Esophagus muscularis mucosa (tissue), 3 donors: Measurements from ENCODE around the gene GFPT2.

Experiments used
- EP300 ChIP-seq: sonication (generic); formaldehyde crosslinking; IDR thresholded peaks from one replicate; pipeline ENCODE4 v1.6.1; 2017; ENCODE audit warnings: antibody characterized with exemption
- TF ChIP-seq, protein P1 (sequence below), 3 experiments: fragments of 200-600 bp in 2 of 3; fragments of 450-650 bp in 1 of 3; sonication (generic) in 2 of 3; IDR thresholded peaks; one replicate each; pipeline ENCODE4 v1.5.1; 2017 to 2019; ENCODE audit warnings: antibody characterized with exemption in 3 of 3, mild to moderate bottlenecking in 2 of 3, moderate library complexity in 1 of 3

GRCh38 chr5:180370861-180371641, 17.9 kb upstream of the GFPT2 start:
- TF ChIP-seq, protein P1, sequence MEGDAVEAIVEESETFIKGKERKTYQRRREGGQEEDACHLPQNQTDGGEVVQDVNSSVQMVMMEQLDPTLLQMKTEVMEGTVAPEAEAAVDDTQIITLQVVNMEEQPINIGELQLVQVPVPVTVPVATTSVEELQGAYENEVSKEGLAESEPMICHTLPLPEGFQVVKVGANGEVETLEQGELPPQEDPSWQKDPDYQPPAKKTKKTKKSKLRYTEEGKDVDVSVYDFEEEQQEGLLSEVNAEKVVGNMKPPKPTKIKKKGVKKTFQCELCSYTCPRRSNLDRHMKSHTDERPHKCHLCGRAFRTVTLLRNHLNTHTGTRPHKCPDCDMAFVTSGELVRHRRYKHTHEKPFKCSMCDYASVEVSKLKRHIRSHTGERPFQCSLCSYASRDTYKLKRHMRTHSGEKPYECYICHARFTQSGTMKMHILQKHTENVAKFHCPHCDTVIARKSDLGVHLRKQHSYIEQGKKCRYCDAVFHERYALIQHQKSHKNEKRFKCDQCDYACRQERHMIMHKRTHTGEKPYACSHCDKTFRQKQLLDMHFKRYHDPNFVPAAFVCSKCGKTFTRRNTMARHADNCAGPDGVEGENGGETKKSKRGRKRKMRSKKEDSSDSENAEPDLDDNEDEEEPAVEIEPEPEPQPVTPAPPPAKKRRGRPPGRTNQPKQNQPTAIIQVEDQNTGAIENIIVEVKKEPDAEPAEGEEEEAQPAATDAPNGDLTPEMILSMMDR (IDR thresholded peaks at IDR 0.05), result no peak
- TF ChIP-seq EP300, result no peak
